Measurements from ENCODE around the gene APBB2.
"Not testable (repeated sequence)": the region's sequence is repeated elsewhere in the genome, so short reads cannot be mapped to it uniquely, and the experiment has no call there.

The APBB2 gene

DNA sequence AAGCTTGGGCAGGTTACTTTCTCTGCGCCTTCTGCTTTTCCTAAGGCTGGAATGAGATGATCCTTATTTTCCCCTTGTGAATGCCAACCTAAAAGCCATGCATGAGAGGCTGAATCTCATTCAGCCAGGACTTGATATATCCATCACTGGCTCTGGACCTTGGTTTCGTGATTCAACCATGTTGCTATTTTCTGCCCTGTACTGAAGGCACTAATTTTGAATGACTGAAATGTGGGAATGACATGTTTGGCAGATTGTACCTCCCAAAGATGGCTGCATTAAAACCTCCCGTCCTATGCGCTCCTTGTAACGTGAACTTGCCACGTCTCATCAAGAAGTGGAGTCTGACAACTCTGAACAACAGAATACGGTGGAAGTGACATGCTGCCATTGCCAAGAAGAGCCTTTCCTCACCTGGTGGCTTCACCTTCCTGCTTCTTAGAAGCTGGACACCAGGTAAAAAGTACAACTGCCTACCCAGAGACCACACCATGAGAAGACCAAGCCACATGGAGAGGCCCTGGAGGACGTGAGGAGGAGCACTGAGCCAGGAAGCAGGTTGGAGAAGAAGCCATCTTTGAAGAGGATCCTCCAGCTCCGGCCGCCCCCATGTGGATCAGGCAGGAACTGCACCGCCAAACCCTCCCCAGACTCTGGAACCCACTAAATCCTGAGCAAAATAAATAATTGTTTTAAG is 290.1 kb downstream of the APBB2 start:
- peak; percentile 57 for DNase-seq

DNA sequence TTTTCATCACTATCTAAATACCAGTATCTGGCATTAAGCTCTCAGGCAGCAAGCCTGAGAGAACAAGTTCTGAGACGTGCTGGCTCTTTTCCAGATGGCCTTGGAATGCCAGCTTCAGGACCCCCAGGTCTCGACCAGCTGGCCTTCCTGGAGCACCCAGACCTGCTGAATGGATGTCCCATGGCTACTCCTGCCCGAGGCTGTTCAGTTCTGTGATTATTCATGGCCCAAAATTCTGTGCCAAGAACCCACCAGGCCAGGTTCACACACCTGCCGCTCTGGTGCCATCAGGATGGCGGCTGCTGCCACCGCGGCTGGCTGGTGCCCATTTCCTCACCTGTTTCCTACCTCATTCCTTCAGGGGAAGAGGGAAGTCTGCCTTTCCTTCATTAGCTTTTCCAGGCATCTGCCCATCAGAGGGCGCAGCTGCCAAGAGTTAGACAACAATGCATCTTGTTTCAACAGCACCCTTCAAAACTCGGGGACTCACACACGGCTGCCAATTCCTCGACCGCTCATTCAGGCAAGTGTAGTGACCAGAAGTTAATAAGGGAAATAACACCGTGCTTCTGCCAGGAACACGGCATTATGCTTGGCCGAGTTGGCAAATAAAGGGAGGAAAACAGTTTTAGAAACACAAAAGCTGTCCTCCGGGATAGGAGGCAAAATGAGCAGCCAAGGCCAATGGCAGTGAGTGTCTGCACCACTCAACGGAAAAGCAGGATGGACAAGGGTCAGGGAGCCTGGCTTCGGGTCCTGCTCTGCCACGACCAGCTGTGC is 290.8 kb downstream of the APBB2 start:
- DNase-seq, result no peak

DNA sequence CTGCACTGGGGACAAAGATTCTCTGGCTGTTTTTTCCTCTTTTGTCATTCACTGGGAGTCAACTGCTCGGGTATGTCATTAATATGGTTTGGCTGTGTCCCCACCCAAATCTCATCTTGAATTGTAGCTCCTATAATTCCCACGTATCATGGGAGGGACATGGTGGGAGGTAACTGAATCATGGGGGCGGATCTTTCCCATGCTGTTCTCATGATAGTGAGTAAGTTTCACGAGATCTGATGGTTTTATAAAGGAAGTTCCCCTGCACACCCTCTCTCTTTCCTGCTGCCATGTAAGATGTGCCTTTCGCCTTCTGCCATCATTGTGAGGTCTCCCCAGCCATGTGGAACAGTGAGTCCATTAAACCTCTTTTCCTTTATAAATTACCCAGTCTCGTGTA is 294.4 kb downstream of the APBB2 start:
- not testable (repeated sequence) for DNase-seq

DNA sequence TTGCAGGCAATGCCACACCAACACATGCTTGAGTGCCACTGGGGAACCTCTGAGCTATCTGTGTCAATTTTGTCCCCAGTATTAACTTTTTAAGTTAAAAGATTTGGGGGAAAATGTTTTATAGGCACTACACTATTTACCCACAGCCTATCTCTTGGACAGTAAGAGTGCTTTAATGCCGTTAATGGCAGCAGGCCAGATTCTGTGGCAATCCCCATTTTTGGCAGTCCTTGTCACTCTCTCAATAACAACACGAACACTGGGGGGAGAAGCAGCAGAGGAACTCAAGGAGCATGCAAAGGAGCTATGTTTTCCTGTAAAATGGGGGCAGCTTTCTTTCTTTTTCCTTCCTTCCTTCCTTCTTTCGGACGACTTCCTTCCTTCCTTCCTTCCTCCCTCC is 296.0 kb downstream of the APBB2 start:
- DNase-seq, result no peak

DNA sequence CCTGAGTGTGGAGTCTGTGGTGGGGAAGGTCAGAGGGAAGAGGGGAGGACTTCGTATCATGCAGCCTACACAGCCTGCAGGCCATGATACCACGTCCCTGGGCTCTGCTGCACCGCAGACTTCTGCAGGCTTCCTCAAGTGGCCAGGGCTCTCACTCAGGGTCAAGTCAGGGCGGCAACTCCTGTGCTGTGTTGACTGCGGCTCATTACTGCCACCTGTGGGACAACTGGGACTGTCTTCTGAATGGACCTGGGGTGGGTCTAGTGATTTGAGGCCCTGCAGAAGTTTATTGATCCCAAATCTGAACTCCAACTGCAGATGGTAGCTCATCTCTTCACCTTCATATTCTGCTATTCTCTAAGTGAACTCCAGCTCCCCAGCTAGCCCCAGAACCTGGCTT is 297.5 kb downstream of the APBB2 start:
- peak; percentile 13 for DNase-seq

DNA sequence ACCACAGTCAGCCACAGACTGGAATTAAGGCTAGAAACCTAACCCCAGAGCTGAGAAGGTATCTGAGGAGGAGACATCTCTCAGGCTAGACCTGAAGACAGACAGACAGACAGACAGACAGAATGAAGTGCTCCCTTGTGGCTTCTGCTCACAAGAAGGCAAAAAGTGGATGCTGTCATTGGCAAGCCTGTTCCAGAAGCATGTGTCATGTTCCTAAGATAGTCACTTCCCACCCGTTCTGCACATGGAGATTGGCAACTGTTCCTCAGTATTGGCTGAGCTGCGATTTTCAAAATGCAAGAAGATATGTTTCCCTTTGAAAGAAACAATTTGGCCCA is 298.2 kb downstream of the APBB2 start:
- no peak for DNase-seq

DNA sequence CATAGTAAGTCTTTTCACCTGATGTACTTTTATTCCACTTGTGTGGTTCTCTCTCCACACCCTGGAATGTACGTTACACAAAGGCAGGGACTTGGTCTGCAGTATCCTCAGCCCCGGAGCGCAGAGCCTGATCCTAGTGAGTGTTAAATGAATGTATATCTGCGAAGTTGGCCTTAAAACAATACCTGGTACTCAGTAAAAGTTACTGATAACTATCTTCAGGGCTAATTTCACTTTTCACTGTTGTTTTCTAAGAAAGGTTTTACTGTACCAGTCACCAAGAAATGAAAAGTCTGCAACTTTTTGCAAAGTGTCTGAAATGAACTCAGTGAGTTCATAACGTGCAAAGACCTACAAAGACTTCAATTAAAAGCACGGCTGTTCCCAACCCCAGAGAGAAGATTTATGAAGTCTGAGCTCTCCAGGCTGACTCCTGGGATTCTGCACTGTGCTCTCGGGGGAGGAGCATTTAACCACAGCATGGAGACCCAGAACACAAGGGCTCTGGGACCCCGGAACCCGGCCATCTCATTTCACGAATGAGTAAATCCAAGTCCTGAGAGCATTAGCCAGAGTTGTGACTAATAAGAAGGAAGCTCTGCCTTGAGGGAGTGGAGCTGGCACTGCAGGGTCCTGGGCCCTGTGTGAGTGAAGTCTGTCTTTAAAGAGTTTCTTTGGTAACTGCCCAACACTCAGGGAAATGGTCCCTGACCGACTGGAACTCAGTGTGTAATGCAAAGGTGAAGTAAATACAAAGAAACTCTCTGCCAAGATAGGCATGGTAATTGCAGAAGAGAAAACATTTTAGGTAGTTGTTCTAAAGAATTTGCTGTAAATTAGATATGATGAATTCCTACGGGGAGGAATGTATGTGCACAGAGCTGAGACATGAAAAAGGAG is 298.8 kb downstream of the APBB2 start:
- no peak for DNase-seq

DNA sequence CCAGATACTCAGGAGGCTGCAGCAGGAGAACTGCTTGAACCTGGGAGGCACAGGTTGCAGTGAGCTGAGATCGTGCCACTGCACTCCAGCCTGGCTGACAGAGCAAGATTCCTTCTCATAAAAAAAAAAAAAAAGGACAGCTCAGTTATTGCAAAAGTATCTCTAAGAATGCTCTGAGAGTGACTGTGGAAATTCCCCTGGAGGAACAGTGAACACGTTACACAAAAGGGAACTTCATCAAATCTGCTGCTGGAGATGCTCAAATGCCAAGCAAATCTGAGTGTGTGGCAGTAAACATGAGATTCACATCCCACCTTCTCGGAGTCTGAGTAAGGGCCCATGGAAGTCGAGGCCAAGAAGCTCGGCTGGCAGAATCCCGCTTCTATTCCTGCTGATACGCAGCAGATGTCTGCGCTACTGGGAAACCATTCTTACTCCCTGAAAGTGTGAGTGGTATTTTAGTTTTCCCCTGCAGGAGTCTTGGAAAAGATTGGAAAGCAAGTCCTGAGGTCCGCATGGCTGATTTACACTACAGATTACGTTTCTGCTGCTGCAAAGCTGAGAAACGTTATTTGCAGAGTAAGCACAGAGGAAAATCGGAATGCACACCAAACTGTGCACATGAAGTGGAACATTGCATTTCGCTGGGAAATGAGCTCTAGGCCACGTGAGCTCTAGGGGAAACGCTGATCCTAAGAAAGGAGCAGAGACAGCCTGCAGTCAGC is 301.7 kb downstream of the APBB2 start:
- no peak for DNase-seq

DNA sequence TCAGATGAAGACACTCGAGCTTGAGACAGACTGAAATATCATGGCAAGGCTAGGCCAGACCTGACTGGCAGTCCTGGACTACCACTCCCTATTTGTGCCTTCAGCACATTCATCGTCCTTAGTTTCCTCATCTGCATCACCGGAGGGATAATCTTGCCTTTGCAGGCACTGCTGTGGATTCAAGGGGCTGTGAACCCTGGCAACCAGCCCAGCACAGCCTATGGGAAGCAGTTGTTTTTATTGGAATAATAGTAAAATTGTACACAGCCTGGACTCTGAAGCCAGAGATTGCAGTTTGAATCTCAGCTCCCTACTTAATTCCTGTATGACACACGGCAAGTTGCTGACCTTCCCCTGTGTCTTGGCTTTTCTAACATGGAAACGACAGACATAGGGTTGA is 303.6 kb downstream of the APBB2 start:
- no peak for DNase-seq

DNA sequence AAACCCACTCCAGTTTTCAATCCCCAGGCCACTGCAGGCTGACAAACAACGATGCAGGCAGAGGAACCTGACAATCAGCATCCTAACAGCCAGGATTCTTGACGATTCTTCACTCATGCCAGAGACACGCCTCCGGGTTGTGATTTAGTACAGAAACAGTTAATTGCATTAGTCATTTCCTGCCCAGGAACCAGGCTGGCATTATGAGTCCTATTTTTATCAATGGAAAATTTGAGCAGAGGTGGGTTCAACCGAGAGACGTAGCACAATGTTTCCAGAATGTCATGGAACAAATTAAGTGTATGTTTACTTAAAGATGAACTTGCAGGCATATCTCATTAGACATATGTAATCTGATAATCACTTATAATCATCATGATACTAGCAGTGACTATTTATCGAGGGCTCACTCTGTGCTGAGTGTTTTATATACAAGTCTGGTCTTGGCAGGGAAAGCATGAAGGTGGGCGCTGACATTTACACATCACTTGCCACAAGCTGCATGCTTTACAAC is 304.9 kb downstream of the APBB2 start:
- no peak for DNase-seq

DNA sequence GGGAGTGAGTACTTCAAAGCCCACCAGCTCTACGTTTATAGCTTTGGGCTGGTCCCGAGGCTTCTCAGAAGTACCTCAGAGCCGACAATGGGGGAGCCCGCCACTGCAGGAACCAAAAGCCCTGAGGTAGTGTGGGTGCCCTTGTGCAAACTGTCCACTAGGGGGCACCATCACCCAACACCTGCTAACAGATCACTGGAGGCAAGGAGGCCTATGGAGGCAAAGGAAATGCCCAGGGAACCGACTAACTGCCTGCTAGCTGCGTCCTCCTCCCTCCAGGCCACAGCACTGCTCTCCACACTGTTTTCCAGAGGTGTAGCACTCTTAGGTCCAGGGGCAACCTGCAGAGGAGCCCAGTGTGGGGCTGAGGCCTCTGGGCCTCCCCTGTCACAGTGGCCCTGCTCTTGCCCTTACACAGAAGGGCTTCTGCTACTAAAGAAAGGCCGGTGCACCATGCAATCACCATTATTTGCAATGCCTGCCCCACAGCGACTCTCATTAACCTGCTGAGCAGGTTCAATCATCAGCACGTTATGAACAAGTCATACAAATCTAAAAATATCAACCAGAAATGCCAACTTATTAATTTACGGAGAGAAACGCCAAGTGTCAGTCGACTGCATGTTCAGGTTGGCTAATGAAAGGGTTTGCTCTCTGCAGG is 305.5 kb downstream of the APBB2 start:
- DNase-seq, result peak; percentile 61

DNA sequence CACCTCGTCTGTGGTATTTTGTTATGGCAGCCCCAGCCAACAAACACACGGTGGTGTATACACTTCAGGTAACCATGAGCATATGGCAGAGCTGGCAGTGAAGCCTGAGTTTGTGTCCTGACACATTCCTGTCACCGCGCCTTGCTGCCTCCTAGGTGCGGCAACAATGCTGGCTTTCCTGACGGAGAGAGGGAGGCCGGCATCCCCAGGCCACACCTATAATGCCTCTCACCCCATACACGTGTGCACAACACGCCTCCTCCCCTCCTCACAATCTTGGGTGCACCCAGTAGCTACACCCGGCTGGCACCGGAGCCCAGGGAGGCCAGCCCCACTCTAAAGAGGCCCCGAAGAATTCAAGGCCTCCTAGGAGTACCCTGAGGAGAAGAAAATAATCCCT is 306.0 kb downstream of the APBB2 start:
- DNase-seq, result no peak

DNA sequence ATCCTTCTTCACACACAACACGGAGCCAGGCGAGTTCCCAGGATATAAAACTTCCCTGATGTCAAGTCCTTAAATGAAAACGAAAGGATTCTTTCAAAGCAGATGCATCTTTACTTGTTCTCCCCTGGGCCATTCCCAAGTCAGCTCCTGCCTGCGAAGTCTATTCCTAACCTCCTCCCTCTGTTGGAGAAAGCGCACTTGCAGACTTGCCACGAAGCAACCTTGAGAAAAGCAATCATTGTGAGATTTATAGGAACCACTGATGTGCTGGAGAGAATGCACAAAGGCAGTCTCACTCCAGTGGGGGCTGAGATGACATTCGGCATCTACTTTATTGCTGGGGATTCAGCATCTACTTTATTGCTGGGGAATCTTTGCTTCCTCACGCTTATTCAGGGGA is 308.9 kb downstream of the APBB2 start:
- DNase-seq, result no peak

DNA sequence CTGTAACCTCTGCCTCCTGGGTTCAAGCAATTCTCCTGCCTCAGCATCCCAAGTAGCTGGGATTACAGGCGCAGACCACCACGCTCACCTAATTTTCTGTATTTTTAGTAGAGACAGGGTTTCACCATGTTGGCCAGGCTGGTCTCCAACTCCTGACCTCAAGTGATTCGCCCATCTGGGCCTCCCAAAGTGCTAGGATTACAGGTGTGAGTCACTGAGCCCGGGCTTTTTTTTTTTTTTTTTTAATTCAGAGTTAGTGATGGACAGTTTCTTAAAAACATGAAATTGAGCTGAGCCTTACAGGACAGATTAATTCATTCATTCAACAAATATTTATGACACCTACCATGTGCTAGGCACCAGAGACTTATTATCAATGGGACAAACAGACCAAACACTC is 313.8 kb downstream of the APBB2 start:
- not testable (repeated sequence) for DNase-seq

DNA sequence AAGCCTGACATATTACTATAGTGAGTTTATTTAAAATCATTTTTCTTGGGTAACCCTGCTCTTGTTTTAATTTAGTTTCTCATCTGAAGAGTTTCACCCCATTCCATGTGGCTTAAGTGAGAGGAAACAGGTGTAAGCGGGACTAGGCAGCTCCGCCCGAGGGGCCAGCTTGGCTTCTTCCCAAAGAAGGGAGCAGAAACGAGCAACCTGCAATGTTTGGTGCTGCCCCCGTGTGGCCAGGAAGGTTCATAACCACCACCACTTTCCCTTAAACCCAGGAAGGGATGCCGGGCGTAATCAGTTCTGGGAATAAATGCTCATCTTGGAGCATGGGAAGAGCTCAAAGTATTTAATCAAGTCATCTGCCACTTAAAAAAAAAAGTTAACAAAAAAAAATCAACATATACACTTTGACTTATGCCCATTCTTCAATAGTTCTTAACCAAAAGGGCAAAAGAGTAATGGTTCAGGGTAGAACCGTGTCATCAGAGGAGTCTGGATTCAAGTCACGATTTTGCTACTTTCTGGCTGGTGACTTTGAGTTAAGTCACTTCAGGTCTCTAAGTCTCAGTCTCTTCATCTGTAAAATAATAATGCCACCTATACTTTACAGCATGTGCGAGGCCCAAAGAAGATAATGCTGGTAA is 316.7 kb downstream of the APBB2 start:
- peak; percentile 73 for DNase-seq

DNA sequence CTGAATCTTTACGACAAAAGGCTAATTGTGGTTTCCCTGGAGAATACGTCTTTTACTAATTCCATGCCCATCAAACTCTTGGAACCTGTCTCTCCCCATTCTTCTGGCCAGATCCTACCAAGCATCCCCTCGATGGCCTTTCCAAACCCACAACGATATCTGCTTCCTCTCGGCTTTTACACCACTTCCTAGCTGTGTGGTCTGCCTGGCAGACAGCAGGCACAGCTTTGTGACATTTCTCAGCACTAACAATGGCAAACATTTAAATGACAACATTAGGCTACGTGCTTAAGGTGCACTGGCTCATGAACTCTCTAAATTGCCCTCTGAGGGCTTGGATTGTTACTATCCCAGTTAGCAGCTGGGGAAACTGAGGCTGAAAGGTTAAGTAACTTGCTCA is 323.6 kb downstream of the APBB2 start:
- DNase-seq, result no peak

DNA sequence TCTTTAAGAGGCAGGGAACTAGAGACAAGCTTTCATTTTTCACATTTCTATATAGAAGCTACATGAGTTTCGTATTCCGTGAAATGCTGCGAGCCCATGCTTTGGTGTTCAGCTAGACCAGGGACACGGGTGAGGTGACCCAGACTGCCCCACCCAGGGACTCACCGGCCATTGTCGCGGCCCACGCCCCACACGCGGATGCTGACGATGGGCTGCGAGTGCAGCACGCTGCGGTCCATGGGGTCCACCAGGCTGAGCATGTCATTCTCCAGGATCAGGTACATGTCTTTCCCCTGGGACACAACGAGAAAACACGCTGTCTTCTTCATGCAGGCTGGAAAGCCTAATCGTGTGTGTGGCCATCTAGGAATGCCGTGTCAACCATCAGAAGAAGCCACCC is 324.1 kb downstream of the APBB2 start:
- DNase-seq, result no peak

DNA sequence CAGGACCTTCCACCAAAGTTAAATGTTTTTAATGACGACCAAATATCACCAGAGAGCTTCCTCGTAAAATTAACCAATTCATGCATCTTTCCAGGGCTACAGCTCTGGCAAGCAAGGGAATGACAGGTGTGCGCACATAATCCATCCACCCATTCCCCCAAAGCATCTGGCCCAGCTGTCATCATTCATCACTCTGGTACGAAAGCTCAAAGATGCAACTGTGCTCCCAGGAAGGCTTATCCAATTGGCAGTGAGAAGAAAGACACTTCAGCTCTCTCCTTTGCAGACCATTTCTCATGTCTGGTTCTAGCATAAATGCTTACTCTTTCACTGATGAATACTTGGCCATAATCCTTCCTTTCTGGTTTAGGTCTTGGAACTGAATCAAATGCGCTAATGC is 325.4 kb downstream of the APBB2 start:
- DNase-seq, result no peak

DNA sequence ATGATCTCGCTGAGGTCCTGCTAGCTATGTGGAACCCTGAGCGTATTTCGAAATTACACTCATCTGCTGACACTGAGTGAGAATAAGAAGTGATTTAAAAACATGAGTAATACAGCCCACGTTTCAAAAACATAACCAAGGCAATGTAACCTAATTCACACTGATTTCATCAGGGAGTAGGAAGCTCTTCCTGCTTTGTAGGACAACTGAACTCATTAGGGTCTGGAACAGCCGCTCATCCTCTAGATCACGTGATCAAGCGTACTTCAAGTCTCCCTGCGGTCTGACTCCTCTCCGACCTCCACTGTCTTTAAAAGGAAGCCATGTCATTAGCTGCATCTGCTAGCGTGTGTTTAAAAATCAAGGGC is 326.6 kb downstream of the APBB2 start:
- DNase-seq, result no peak

DNA sequence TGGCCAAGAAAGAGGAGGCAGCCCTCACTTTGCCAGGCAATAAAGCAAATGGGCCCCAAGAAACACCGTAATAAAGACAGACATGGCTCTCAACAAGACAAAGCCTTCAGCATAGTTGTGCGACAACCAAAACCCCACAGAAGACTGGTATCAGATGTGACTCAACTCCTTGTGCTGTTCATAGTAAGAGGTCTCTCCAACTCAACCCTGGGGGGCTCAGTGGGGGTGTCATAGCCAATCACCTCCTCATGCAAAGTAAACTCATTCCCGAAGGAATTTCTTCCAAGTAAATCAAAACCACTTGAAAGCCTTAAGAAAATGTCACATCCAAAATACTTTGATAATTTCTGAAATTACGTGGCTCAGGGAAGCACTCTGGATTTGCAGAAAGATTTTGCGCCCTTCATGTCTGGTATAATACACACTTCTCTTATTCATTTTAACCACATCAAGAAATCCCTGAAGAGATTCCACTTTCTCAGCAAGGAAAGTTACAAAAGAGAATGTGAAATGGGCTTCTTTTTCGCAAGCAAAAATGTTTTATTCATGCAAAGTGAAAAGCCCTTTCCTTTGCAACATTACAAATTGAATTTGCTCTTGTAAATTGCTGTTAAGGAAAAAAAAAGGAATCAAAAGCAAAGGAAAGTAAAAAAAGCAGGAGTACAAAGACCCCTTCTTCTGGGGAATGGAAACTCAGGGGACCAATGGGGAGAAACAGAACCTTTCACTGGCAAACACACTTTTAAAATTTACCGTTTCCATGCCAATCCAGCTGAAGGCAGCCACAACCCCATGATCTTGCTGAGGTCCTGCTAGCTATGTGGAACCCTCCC is 327.2 kb downstream of the APBB2 start:
- DNase-seq, result no peak

DNA sequence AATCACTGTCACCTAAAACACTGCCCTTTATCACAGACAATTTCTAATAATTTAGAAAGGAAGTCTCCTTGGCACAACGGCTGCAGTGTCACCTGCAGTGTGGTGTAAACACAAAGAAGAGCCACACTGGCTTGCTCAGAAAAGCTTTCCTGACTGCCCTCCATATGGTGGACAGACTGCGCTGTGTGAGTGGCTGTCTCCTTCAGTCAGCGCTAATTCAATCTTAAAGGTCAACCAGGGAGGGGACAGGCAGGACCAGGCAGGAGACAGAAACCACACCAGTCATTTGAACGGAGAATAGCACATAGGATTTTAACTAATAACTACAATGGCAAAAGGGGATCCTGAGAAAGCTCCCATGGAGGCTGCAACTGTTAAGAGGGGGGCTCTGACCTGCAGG is 332.5 kb downstream of the APBB2 start:
- no peak for DNase-seq

Measured in CD4-positive, alpha-beta T cell treated with Interleukin-6 for 4 hours (primary cell).